ENCODE results near the gene IL25. TPM values are rescaled to one million over a fixed set of nuclear protein-coding genes. Genes with fewer than 3 reads are reported as not detected.
A peak's percentile ranks its signal among the peaks of the same experiment; 100 is the strongest.

IL25 gene
- total and polyA plus RNA-seq, 2 of the 13 experiments (the other 11 are each of a cell fraction or from before 2014, with no cell fraction given): not detected

GRCh38 chr14:23418021-23418420, 45.4 kb downstream of the IL25 start:
- 44% methylated on average over 21 of the region's 21 CpGs for whole genome bisulfite sequencing (ENCODE audit: low lambda C conversion rate)
- no peak overlapping the region for H3K9ac ChIP-seq (ENCODE audit: insufficient read depth, low read depth, low read length)
- ChIA-PET CTCF (ENCODE audit: low intra/inter-chr PET ratio, low total read pairs) (no interaction called here), POLR2A (no interaction called here)
- no peaks in the 10 kb centered on the region for H3K79me2 ChIP-seq (ENCODE audit: insufficient read depth, low read length)
- TF ChIP-seq KDM5B (CRISPR knock-in tag; IDR thresholded peaks at IDR 0.05; ENCODE audit: borderline replicate concordance) (0 out of 2 replicates have a peak, but pooled peaks have one; percentile 11), ZKSCAN1 (IDR thresholded peaks at IDR 0.05; ENCODE audit: low read length) (no peak), SCMH1 (CRISPR knock-in tag; IDR thresholded peaks at IDR 0.05; ENCODE audit: borderline replicate concordance) (no peak), ZNF652 (CRISPR knock-in tag; IDR thresholded peaks at IDR 0.05; ENCODE audit: borderline replicate concordance, low read depth) (no peak), SMARCC2 (IDR thresholded peaks at IDR 0.05) (no peak), DPF2 (CRISPR knock-in tag; IDR thresholded peaks at IDR 0.05; ENCODE audit: borderline replicate concordance, low read depth) (no peak), POGK (CRISPR knock-in tag; conservative IDR thresholded peaks at IDR 0.05) (0 out of 2 replicates have a peak, but pooled peaks have one; percentile 48), ZNF841 (CRISPR knock-in tag; IDR thresholded peaks at IDR 0.05; ENCODE audit: borderline replicate concordance) (no peak)
- no peaks in the 10 kb centered on the region for H3K9me3 ChIP-seq (ENCODE audit: low read length)
- no peaks in the 10 kb centered on the region for H3K4me1 ChIP-seq (ENCODE audit: insufficient read depth, low read length)
- H3K36me3 ChIP-seq (replicated peaks in 1 of 2; ENCODE audit: control insufficient read depth in 1 of 2, insufficient read depth in 2 of 2, low read length in 2 of 2): no peaks in the 10 kb centered on the region
- BruUV-seq (replicated peaks): no TSS peak
- H3K4me3 ChIP-seq (replicated peaks in 1 of 3; ENCODE audit: insufficient read depth in 1 of 3, low read depth in 2 of 3, low read length in 3 of 3): no peak overlapping the region
- ATAC-seq: peak; percentile 46
- intact Hi-C loops (cut with micrococcal nuclease; ENCODE audit: unreplicated experiment) (no loop called here), in situ Hi-C loops (cut with HindIII; ENCODE audit: extremely low pct_ligation_motif_present, low pct_unique_long_range_greater_than_20kb) (no loop called here)
- no peak for FAIRE-seq
- H4K20me1 ChIP-seq (ENCODE audit: insufficient read depth, low read length): no peaks in the 10 kb centered on the region
- no peak for DNase-seq (ENCODE audit: low spot score)
- H3K27ac ChIP-seq (ENCODE audit: extremely low read length, insufficient read depth, low read length): no peak overlapping the region
- peaks cover 25 to 85% of the 10 kb centered on the region in 2 experiments for H3K27me3 ChIP-seq (ENCODE audit: control insufficient read depth in 1 of 2, insufficient read depth in 2 of 2, low read length in 2 of 2)
- no peak overlapping the region for H3K4me2 ChIP-seq (ENCODE audit: low read depth, low read length)
- H2AFZ ChIP-seq (ENCODE audit: low read length): no peak overlapping the region

All from HepG2 (cell line).